ENCODE measurements around the gene FMNL1.
A peak's percentile ranks its signal among the peaks of the same experiment; 100 is the strongest.

FMNL1 gene

GRCh38 chr17:45261577-45262515, 40.2 kb downstream of the FMNL1 start, which contains the start of gene SPATA32:
TSS of gene SPATA32 (minus strand) at chr17:45262094. CDS start at chr17:45262016, 78 bp downstream.
- DNase-seq: peak; percentile 68

GRCh38 chr17:45262516-45263476, 41.1 kb downstream of the FMNL1 start:
- DNase-seq: no peak

- DNase-seq: no peak
Measured at GRCh38 chr17:45263477-45263860, 41.8 kb downstream of the FMNL1 start.

GRCh38 chr17:45264430-45264829, 42.7 kb downstream of the FMNL1 start:
- no peak for DNase-seq

GRCh38 chr17:45264988-45265387, 43.3 kb downstream of the FMNL1 start:
- DNase-seq: no peak

- no peak for DNase-seq
Measured at GRCh38 chr17:45265821-45266220, 44.1 kb downstream of the FMNL1 start.

GRCh38 chr17:45266372-45266926, 44.8 kb downstream of the FMNL1 start:
- no peak for DNase-seq

GRCh38 chr17:45267436-45268055, 45.9 kb downstream of the FMNL1 start:
- no peak for DNase-seq

- DNase-seq: no peak
Measured at GRCh38 chr17:45269912-45270311, 48.2 kb downstream of the FMNL1 start.

- DNase-seq: peak; percentile 64
Measured at GRCh38 chr17:45270828-45271418, 49.2 kb downstream of the FMNL1 start.

- no peak for DNase-seq
Measured at GRCh38 chr17:45271603-45272002, 49.9 kb downstream of the FMNL1 start.

- no peak for DNase-seq
Measured at GRCh38 chr17:45273551-45273957, 51.9 kb downstream of the FMNL1 start.

- DNase-seq: no peak
Measured at GRCh38 chr17:45274033-45274432, 52.3 kb downstream of the FMNL1 start.

GRCh38 chr17:45276031-45276430, 54.3 kb downstream of the FMNL1 start:
- no peak for DNase-seq

- peak; percentile 92 for DNase-seq
Measured at GRCh38 chr17:45277216-45277849, 55.6 kb downstream of the FMNL1 start.

- DNase-seq: no peak
Measured at GRCh38 chr17:45277992-45278391, 56.3 kb downstream of the FMNL1 start.

GRCh38 chr17:45279898-45280297, 58.2 kb downstream of the FMNL1 start:
- no peak for DNase-seq

- DNase-seq: no peak
Measured at GRCh38 chr17:45282683-45283644, 61.3 kb downstream of the FMNL1 start.

- DNase-seq: no peak
Measured at GRCh38 chr17:45283711-45284110, 62.0 kb downstream of the FMNL1 start.
